ENCODE measurements around the gene EPHA1.

DNA sequence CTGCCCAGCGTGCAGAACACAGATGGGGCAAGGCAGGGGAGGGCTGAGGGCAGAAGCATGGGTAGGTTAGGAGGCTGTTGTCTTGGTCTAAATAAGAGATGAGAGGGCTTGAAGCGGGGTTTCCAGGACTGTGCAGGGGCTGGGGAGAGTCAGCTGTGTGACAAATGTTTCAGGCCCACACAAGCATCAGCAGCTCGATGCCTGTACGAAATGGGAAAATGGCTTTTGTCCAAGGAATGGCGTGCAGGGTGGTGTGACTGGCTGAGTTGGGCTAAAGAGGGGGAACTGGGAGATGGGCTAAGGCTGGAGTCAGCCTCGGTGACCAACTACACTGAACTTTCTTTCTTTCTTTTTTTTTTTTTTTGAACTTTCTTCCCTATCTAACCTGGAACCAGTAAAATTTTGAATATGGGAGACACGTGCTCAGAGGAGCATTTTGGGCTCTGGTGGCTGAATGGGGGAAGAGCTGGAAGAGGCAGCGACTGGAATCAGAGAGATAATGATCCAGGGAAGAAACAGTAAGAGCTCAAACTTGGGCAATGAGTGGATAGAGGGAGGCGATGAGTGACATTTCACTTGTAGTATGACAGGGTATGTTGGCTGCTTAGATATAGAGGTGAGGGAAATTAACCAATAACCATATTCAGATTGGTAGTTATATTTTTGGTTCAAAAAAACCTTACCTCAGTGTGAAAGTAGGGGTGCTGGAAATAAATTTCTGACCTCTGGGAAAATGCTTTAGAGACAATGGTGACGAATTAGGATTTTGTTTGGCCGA lies 10.2 kb upstream of the EPHA1 start:
- TF ChIP-seq, protein P1, sequence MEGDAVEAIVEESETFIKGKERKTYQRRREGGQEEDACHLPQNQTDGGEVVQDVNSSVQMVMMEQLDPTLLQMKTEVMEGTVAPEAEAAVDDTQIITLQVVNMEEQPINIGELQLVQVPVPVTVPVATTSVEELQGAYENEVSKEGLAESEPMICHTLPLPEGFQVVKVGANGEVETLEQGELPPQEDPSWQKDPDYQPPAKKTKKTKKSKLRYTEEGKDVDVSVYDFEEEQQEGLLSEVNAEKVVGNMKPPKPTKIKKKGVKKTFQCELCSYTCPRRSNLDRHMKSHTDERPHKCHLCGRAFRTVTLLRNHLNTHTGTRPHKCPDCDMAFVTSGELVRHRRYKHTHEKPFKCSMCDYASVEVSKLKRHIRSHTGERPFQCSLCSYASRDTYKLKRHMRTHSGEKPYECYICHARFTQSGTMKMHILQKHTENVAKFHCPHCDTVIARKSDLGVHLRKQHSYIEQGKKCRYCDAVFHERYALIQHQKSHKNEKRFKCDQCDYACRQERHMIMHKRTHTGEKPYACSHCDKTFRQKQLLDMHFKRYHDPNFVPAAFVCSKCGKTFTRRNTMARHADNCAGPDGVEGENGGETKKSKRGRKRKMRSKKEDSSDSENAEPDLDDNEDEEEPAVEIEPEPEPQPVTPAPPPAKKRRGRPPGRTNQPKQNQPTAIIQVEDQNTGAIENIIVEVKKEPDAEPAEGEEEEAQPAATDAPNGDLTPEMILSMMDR (IDR thresholded peaks at IDR 0.05; ENCODE audit: extremely low read depth in 1 of 2, insufficient read depth in 1 of 2, low read depth in 1 of 2, low read length in 2 of 2): no peak
- TF ChIP-seq JUN (IDR thresholded peaks at IDR 0.05; ENCODE audit: borderline replicate concordance, insufficient read depth, insufficient read length, low read depth) (no peak), POLR2A (IDR thresholded peaks at IDR 0.05; ENCODE audit: low read depth, low read length) (no peak), POLR2AphosphoS5 (IDR thresholded peaks at IDR 0.05; ENCODE audit: insufficient read depth, low read depth, low read length) (no peak), EZH2 (IDR thresholded peaks at IDR 0.05; ENCODE audit: borderline replicate concordance, low read depth, low read length, severe bottlenecking) (no peak), FOS (IDR thresholded peaks at IDR 0.05; ENCODE audit: borderline replicate concordance, insufficient read depth, low read length) (no peak), MAX (IDR thresholded peaks at IDR 0.05; ENCODE audit: insufficient read depth, insufficient read length) (no peak), MYC (IDR thresholded peaks at IDR 0.05; ENCODE audit: low read depth, low read length) (no peak)

Data from endothelial cell of umbilical vein (primary cell).